Large intestine (tissue), 3 donors: ENCODE results near the gene PSTK. TPM values are rescaled to one million over a fixed set of nuclear protein-coding genes. Genes with fewer than 3 reads are reported as not detected.

Experiments used
- DNase-seq, 2 donors: peaks; one replicate each; pipeline versions ENCODE4 v3.0.0 to v3.0.0-alpha.2; 2013
- H3K27ac ChIP-seq: one replicate; pipeline ENCODE4 v1.5.1; 2013; ENCODE audit warnings: low read length
- H3K27me3 ChIP-seq: 2 replicates; pipeline ENCODE4 v1.6.1; 2013; ENCODE audit warnings: low read length; ENCODE audit not compliant: control insufficient read depth, insufficient read depth
- H3K36me3 ChIP-seq: 2 replicates; pipeline ENCODE4 v1.6.1; 2013; ENCODE audit warnings: low read length; ENCODE audit not compliant: control insufficient read depth, insufficient read depth
- H3K4me1 ChIP-seq: one replicate; pipeline ENCODE4 v1.6.1; 2013; ENCODE audit warnings: low read length; ENCODE audit not compliant: control insufficient read depth, insufficient read depth
- H3K4me3 ChIP-seq: one replicate; pipeline ENCODE4 v1.5.1; 2013; ENCODE audit warnings: low read length
- H3K9me3 ChIP-seq: one replicate; pipeline ENCODE4 v1.6.1; 2013; ENCODE audit warnings: mild to moderate bottlenecking, low read depth, low read length, moderate library complexity; ENCODE audit not compliant: control insufficient read depth
- WGBS: methylation state at CpG from one replicate; pipeline ENCODE4 v1.1.5; 2013; ENCODE audit warnings: low lambda C conversion rate; ENCODE audit not compliant: insufficient coverage; 5-methylcytosine and 5-hydroxymethylcytosine counted together
- polyA plus RNA-seq: library from polyadenylated mRNA; unstranded; fragments of 120-200 nt; gene quantifications from one replicate; pipeline ENCODE4 v1.2.1, GENCODE V29; 2013

Gene PSTK
- polyA plus RNA-seq, 1 donor: 6.8 TPM

- H3K4me3 ChIP-seq: no peak overlapping the region
- DNase-seq: no peak
- peaks cover 5% of the 10 kb centered on the region for H3K27me3 ChIP-seq
- no peak overlapping the region for H3K27ac ChIP-seq
- peaks cover 7% of the 10 kb centered on the region for H3K9me3 ChIP-seq
- WGBS: no CpG with 5 or more reads among the region's 5 CpGs
- no peaks in the 10 kb centered on the region for H3K36me3 ChIP-seq
- H3K4me1 ChIP-seq: peaks cover 3% of the 10 kb centered on the region
Measured at GRCh38 chr10:122957474-122957873, 22.7 kb upstream of the PSTK start.

DNA sequence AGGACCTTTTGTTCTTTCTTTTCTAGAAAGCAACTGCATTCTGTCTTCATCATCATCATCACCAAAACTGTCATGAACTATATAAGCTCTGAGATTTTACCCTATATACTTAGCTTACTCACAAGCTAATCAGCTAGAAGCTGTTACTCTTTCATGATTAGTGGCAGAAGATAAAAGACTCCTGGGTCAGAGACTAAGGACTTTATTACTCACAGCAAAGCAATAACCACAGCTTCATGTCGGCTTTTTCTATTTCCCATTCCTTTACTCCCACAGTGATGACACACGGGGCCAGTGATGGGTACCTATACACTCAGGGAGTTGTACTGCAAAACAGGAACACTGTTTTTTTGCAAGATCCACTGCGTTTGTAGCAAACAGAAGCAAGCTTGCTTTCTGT is 17.8 kb upstream of the PSTK start:
- no CpG with 5 or more reads among the region's 3 CpGs for WGBS

GRCh38 chr10:122966879-122967278 is 13.3 kb upstream of the PSTK start:
- H3K4me3 ChIP-seq: no peak overlapping the region
- no peaks in the 10 kb centered on the region for H3K4me1 ChIP-seq
- H3K36me3 ChIP-seq: no peaks in the 10 kb centered on the region
- DNase-seq: no peak
- no peaks in the 10 kb centered on the region for H3K27me3 ChIP-seq
- H3K27ac ChIP-seq: no peak overlapping the region
- peaks cover 2% of the 10 kb centered on the region for H3K9me3 ChIP-seq

More for the DNA sequence above, 17.8 kb upstream of the PSTK start:
- H3K4me1 ChIP-seq: no peaks in the 10 kb centered on the region
- H3K36me3 ChIP-seq: no peaks in the 10 kb centered on the region
- H3K27ac ChIP-seq: no peak overlapping the region
- H3K9me3 ChIP-seq: peaks cover 2% of the 10 kb centered on the region
- H3K27me3 ChIP-seq: no peaks in the 10 kb centered on the region
- DNase-seq: peak in 1 of 2 donors; percentile 11
- H3K4me3 ChIP-seq: no peak overlapping the region

DNA sequence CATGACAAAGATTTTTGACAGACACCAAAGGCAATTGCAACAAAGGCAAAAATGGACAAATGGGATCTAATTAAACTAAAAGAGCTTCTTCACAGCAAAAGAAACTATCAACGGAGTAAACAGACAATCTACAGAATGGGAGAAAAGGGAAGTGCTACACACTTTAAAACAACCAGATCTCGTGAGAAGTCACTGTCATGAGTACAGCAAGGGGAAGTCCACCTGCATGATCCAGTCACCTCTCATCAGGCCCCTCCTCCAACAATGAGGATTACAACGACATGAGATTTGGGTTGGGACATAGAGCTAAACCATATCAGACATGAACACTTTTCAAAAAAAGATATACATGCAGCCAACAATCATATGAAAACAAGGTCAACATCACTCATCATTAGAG is 11.5 kb upstream of the PSTK start:
- peaks cover 2% of the 10 kb centered on the region for H3K9me3 ChIP-seq

DNA sequence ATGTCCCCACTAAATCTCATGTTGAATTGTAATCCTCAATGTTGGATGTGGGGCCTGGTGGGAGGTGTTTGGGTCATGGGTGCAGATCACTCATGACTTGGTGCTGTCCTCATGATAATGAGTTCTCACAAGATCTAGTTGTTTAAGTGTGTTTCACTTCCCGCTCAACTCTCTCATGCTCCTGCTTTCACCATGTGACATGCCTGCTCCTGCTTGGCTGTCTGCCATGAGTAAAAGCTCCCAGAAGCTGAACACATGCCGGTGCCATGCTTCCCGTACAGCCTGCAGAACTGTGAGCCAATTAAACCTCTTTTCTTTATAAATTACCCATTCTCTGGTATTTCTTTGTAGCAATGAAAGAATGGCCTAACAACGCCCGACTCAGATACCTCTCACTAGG is 6.2 kb upstream of the PSTK start:
- H3K36me3 ChIP-seq: no peaks in the 10 kb centered on the region
- no peak for DNase-seq
- WGBS: no CpG with 5 or more reads among the region's 5 CpGs

More for the DNA sequence above, 11.5 kb upstream of the PSTK start:
- Histone ChIP-seq H3K27ac (no peak overlapping the region), H3K4me3 (no peak overlapping the region), H3K4me1 (no peaks in the 10 kb centered on the region), H3K36me3 (no peaks in the 10 kb centered on the region), H3K27me3 (no peaks in the 10 kb centered on the region)
- 50% methylated on average over 1 of the region's 3 CpGs for WGBS
- no peak for DNase-seq

DNA sequence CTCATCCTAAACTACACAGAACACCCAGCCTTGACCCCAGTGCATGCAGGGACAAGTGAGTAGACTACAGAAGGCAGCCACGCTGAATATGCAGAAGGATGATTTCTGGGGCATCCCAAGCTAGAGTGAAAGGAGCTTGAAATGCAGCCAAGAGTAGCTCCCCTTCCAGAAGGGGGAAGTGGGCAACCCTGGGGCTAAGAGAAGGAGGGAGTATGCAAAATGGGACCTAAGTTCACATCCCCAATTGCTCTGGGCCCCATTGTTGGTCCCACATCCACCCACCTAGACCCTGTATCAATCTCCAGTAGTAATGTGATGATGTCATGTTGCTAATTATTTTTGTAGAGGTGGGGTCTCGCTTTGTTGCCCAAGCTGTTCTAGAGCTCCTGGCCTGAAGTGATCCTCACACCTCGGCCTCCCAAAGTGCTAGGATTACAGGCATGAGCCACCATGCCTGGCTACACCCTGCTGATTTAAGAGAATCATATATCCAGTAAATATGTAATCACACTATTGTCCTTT is 5.6 kb upstream of the PSTK start:
- no peak overlapping the region for H3K27ac ChIP-seq
- no peaks in the 10 kb centered on the region for H3K36me3 ChIP-seq
- WGBS: no CpG with 5 or more reads among the region's 3 CpGs
- no peaks in the 10 kb centered on the region for H3K9me3 ChIP-seq
- DNase-seq: no peak
- H3K4me3 ChIP-seq: no peak overlapping the region
- H3K4me1 ChIP-seq: no peaks in the 10 kb centered on the region
- H3K27me3 ChIP-seq: peaks cover 4% of the 10 kb centered on the region

More for the DNA sequence above, 6.2 kb upstream of the PSTK start:
- Histone ChIP-seq H3K27ac (no peak overlapping the region), H3K9me3 (no peaks in the 10 kb centered on the region), H3K4me1 (no peaks in the 10 kb centered on the region), H3K27me3 (peaks cover 4% of the 10 kb centered on the region), H3K4me3 (no peak overlapping the region)

DNA sequence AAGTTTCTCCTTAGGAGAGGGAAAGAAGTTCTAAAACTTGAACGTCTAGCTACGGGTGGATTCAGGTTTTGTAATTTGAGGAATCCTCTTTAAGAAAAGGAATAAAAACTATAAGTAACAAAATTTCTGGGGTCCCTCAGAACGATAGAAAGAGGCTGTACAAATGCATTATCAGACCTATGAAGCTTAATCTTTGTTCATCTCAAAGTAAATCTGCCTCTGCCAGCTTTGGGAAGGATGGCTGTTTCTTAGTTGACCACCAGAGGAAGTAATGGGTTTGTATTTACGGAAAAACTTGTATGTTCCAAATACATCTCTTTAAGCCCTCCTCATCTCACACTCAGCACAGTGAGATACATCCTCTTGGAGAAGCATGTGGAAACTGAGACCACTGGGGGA is 864 bp downstream of the PSTK start:
- no CpG with 5 or more reads among the region's 4 CpGs for WGBS
- H3K27me3 ChIP-seq: no peaks in the 10 kb centered on the region
- peak; percentile 3 to 21 for DNase-seq
- peak overlapping the region; percentile 93 for H3K4me3 ChIP-seq
- no peaks in the 10 kb centered on the region for H3K9me3 ChIP-seq
- peaks cover 18% of the 10 kb centered on the region for H3K36me3 ChIP-seq
- peak overlapping the region; percentile 46 for H3K27ac ChIP-seq
- no peaks in the 10 kb centered on the region for H3K4me1 ChIP-seq

- no peak for DNase-seq
- Histone ChIP-seq H3K36me3 (peaks cover 20% of the 10 kb centered on the region), H3K27me3 (no peaks in the 10 kb centered on the region), H3K27ac (no peak overlapping the region), H3K4me3 (no peak overlapping the region), H3K4me1 (no peaks in the 10 kb centered on the region), H3K9me3 (no peaks in the 10 kb centered on the region)
- WGBS: no CpG with 5 or more reads among the region's 6 CpGs
Measured at GRCh38 chr10:122983898-122984297, 3.7 kb downstream of the PSTK start.

DNA sequence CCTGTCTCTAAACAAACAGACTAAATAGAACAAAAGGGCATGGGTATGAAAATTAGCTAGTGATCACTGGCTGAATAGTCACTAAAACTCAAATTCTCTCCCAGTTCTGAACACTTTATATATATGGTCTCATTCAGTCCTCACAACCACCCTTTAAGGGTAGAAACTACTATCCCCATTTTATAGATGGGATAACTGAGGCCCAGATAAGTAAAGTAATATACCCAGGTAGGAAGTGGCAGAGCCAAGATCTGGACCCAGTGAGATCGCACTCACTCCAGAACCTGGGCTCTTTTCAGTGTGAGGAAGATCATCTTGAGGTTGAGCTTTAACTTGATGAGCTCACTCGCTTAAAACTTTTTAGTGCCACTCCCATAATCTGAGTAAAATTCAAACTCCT is 4.5 kb downstream of the PSTK start:
- no peak for DNase-seq
- H3K4me1 ChIP-seq: no peaks in the 10 kb centered on the region
- H3K9me3 ChIP-seq: no peaks in the 10 kb centered on the region
- H3K4me3 ChIP-seq: no peak overlapping the region
- H3K36me3 ChIP-seq: peaks cover 20% of the 10 kb centered on the region
- H3K27ac ChIP-seq: no peak overlapping the region
- no peaks in the 10 kb centered on the region for H3K27me3 ChIP-seq
- WGBS: no CpG with 5 or more reads among the region's 2 CpGs

DNA sequence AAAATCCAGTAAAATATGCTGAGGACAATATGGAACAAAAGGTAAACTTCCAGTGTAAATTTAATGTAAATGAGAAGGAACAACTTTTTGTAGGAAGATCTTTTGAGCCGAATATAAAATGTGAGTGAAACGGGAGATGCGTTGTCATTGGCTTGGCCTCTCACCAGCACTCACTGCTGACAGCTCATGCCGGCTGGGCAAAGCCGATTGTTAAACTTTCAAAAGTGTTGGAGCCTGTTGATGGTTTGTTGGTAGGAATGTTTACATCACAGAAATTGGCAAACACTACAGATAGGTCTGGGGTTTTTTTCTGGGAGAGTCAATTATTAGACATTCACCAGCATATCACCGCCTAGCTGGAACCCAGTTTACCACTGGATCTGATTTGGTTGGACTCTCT is 6.1 kb downstream of the PSTK start:
- Histone ChIP-seq H3K4me3 (no peak overlapping the region), H3K27me3 (no peaks in the 10 kb centered on the region), H3K27ac (no peak overlapping the region), H3K4me1 (no peaks in the 10 kb centered on the region), H3K9me3 (no peaks in the 10 kb centered on the region), H3K36me3 (peaks cover 20% of the 10 kb centered on the region)
- DNase-seq: no peak
- 90% methylated on average over 3 of the region's 6 CpGs for WGBS

GRCh38 chr10:122988501-122988900 is 8.3 kb downstream of the PSTK start:
- no peak overlapping the region for H3K27ac ChIP-seq
- DNase-seq: no peak
- H3K27me3 ChIP-seq: no peaks in the 10 kb centered on the region
- no peak overlapping the region for H3K4me3 ChIP-seq
- H3K4me1 ChIP-seq: no peaks in the 10 kb centered on the region
- no CpG with 5 or more reads among the region's 2 CpGs for WGBS
- H3K9me3 ChIP-seq: no peaks in the 10 kb centered on the region
- peaks cover 20% of the 10 kb centered on the region for H3K36me3 ChIP-seq
